Chondrocyte (in vitro differentiated cells): ENCODE data around the gene UBA1. TPM values are rescaled to one million over a fixed set of nuclear protein-coding genes. Genes with fewer than 3 reads are reported as not detected.
A peak's percentile ranks its signal among the peaks of the same experiment; 100 is the strongest.

Experiments
- DNase-seq: peaks from one replicate; pipeline ENCODE4 v3.0.0; 2021; ENCODE audit warnings: mixed read lengths, low spot score
- H3K27ac Mint-ChIP-seq: one replicate; pipeline ENCODE4 v1.8.0; 2021; ENCODE audit warnings: mild to moderate bottlenecking, moderate library complexity, mixed read lengths; ENCODE audit not compliant: unreplicated experiment
- H3K27me3 Mint-ChIP-seq: 2 replicates; pipeline ENCODE4 v1.8.0; 2021; ENCODE audit warnings: low read depth, mixed read lengths
- H3K36me3 Mint-ChIP-seq: 2 replicates; pipeline ENCODE4 v1.8.0; 2021; ENCODE audit warnings: low read depth, mixed read lengths
- H3K4me1 Mint-ChIP-seq: 2 replicates; pipeline ENCODE4 v1.8.0; 2021; ENCODE audit warnings: low read depth, mild to moderate bottlenecking, mixed read lengths
- H3K4me3 Mint-ChIP-seq: one replicate; pipeline ENCODE4 v1.8.0; 2021; ENCODE audit warnings: mild to moderate bottlenecking, moderate library complexity, mixed read lengths; ENCODE audit not compliant: unreplicated experiment
- H3K9me3 Mint-ChIP-seq: 2 replicates; pipeline ENCODE4 v1.8.0; 2021; ENCODE audit warnings: low read depth, mixed read lengths
- total RNA-seq: library from RNA; stranded (reverse); gene quantifications from 3 replicates; pipeline ENCODE4 v1.2.1, GENCODE V29; 2021
- TF ChIP-seq, protein P1 (sequence below): fragments of 200-600 bp; sonication (generic); IDR thresholded peaks from 2 replicates; pipeline ENCODE4 v1.5.0; 2021; ENCODE audit warnings: antibody characterized with exemption, mild to moderate bottlenecking, moderate library complexity

The UBA1 gene
- total RNA-seq, 1 donor from 2014 or later: 311 TPM

GRCh38 chrX:47146121-47146935 is 47.3 kb upstream of the UBA1 start:
- Mint-ChIP-seq H3K27ac (peak overlapping the region; percentile 98), H3K36me3 (no peaks in the 10 kb centered on the region), H3K4me1 (peaks cover 15% of the 10 kb centered on the region), H3K27me3 (no peaks in the 10 kb centered on the region), H3K9me3 (no peaks in the 10 kb centered on the region), H3K4me3 (peak overlapping the region; percentile 97)
- DNase-seq: no peak
- TF ChIP-seq, protein P1, sequence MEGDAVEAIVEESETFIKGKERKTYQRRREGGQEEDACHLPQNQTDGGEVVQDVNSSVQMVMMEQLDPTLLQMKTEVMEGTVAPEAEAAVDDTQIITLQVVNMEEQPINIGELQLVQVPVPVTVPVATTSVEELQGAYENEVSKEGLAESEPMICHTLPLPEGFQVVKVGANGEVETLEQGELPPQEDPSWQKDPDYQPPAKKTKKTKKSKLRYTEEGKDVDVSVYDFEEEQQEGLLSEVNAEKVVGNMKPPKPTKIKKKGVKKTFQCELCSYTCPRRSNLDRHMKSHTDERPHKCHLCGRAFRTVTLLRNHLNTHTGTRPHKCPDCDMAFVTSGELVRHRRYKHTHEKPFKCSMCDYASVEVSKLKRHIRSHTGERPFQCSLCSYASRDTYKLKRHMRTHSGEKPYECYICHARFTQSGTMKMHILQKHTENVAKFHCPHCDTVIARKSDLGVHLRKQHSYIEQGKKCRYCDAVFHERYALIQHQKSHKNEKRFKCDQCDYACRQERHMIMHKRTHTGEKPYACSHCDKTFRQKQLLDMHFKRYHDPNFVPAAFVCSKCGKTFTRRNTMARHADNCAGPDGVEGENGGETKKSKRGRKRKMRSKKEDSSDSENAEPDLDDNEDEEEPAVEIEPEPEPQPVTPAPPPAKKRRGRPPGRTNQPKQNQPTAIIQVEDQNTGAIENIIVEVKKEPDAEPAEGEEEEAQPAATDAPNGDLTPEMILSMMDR: no peak

GRCh38 chrX:47146936-47147859 is 46.4 kb upstream of the UBA1 start:
- Mint-ChIP-seq H3K4me1 (peaks cover 15% of the 10 kb centered on the region), H3K9me3 (no peaks in the 10 kb centered on the region), H3K27ac (peak overlapping the region; percentile 54), H3K27me3 (no peaks in the 10 kb centered on the region), H3K36me3 (no peaks in the 10 kb centered on the region), H3K4me3 (peak overlapping the region; percentile 6)
- TF ChIP-seq, protein P1: no peak
- no peak for DNase-seq

GRCh38 chrX:47148946-47149345 is 44.7 kb upstream of the UBA1 start:
- no peak overlapping the region for H3K4me3 Mint-ChIP-seq
- no peaks in the 10 kb centered on the region for H3K36me3 Mint-ChIP-seq
- TF ChIP-seq, protein P1: no peak
- H3K4me1 Mint-ChIP-seq: peaks cover 15% of the 10 kb centered on the region
- no peaks in the 10 kb centered on the region for H3K27me3 Mint-ChIP-seq
- no peaks in the 10 kb centered on the region for H3K9me3 Mint-ChIP-seq
- H3K27ac Mint-ChIP-seq: no peak overlapping the region
- no peak for DNase-seq

- Mint-ChIP-seq H3K36me3 (no peaks in the 10 kb centered on the region), H3K27me3 (no peaks in the 10 kb centered on the region), H3K4me3 (no peak overlapping the region), H3K4me1 (peaks cover 11% of the 10 kb centered on the region), H3K27ac (no peak overlapping the region), H3K9me3 (no peaks in the 10 kb centered on the region)
- TF ChIP-seq, protein P1: no peak
- DNase-seq: no peak
These were observed 42.2 kb upstream of the UBA1 start for GRCh38 chrX:47151435-47151834.
